Subcutaneous abdominal adipose tissue (tissue), 5 donors: Measurements from ENCODE around the gene BICD2.

Source experiments
- H3K27ac ChIP-seq: one replicate; pipeline ENCODE4 v1.7.0; 2013; ENCODE audit warnings: low read depth, mild to moderate bottlenecking, inconsistent platforms, low read length, moderate library complexity
- H3K27me3 ChIP-seq, 5 donors: one replicate each; pipeline ENCODE4 v1.7.0; 2013; ENCODE audit warnings: low read length in 5 of 5, inconsistent platforms in 1 of 5; ENCODE audit not compliant: control insufficient read depth in 5 of 5, insufficient read depth in 4 of 5
- H3K36me3 ChIP-seq, 5 donors: one replicate each; pipeline ENCODE4 v1.7.0; 2013; ENCODE audit warnings: low read length in 5 of 5; ENCODE audit not compliant: control insufficient read depth in 5 of 5, insufficient read depth in 5 of 5
- H3K4me1 ChIP-seq, 5 donors: one replicate each; pipeline ENCODE4 v1.7.0; 2013; ENCODE audit warnings: low read length in 5 of 5, mild to moderate bottlenecking in 3 of 5, moderate library complexity in 1 of 5; ENCODE audit not compliant: control insufficient read depth in 5 of 5, insufficient read depth in 5 of 5
- H3K4me3 ChIP-seq, 5 donors: one replicate each; pipeline ENCODE4 v1.7.0; 2013; ENCODE audit warnings: low read length in 5 of 5, low read depth in 1 of 5
- H3K9ac ChIP-seq, 5 donors: one replicate each; pipeline ENCODE4 v1.7.0; 2013; ENCODE audit warnings: low read length in 5 of 5, mild to moderate bottlenecking in 4 of 5, moderate library complexity in 3 of 5
- H3K9me3 ChIP-seq, 5 donors: one replicate each; pipeline ENCODE4 v1.7.0; 2013; ENCODE audit warnings: low read length in 5 of 5; ENCODE audit not compliant: control insufficient read depth in 5 of 5
- donor health status: healthy.
- donor health status: healthy.
- donor health status: healthy.
- donor health status: healthy.
- donor health status: healthy.

BICD2 gene

GRCh38 chr9:92709240-92709639 is 55.4 kb downstream of the BICD2 start:
- Histone ChIP-seq H3K27me3 (no peaks in the 10 kb centered on the region), H3K27ac (no peak overlapping the region), H3K36me3 (peaks cover 8 to 48% (median 44%) of the 10 kb centered on the region in 5 donors), H3K9me3 (no peaks in the 10 kb centered on the region), H3K4me1 (peaks cover 0 to 10% (median 0%) of the 10 kb centered on the region in 5 donors), H3K4me3 (no peak overlapping the region), H3K9ac (no peak overlapping the region)

DNA sequence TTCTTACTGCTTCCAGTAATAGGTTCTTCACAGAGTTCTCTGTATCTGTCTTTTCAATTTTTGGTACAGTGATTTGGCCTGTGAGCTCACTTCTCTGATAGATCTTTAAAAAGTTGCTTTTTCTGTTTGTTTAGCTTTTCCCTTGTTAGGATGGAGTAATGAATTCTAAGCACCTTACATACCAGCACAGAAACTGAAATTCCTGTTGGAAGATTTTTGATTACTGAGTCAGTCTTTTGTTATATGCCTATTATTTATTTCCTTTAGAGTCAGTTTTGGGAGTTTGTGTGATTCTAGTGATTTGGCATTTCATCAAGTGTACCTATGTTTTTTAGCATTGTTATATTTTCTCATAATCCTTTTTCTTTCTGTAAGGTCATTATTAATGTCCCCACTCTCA is 57.1 kb downstream of the BICD2 start:
- peaks cover 8 to 32% (median 27%) of the 10 kb centered on the region in 5 donors for H3K36me3 ChIP-seq
- no peaks in the 10 kb centered on the region for H3K27me3 ChIP-seq
- H3K9me3 ChIP-seq: no peaks in the 10 kb centered on the region
- no peak overlapping the region for H3K9ac ChIP-seq
- H3K4me1 ChIP-seq: peaks cover 0 to 10% (median 0%) of the 10 kb centered on the region in 5 donors
- H3K27ac ChIP-seq: no peak overlapping the region
- no peak overlapping the region for H3K4me3 ChIP-seq

DNA sequence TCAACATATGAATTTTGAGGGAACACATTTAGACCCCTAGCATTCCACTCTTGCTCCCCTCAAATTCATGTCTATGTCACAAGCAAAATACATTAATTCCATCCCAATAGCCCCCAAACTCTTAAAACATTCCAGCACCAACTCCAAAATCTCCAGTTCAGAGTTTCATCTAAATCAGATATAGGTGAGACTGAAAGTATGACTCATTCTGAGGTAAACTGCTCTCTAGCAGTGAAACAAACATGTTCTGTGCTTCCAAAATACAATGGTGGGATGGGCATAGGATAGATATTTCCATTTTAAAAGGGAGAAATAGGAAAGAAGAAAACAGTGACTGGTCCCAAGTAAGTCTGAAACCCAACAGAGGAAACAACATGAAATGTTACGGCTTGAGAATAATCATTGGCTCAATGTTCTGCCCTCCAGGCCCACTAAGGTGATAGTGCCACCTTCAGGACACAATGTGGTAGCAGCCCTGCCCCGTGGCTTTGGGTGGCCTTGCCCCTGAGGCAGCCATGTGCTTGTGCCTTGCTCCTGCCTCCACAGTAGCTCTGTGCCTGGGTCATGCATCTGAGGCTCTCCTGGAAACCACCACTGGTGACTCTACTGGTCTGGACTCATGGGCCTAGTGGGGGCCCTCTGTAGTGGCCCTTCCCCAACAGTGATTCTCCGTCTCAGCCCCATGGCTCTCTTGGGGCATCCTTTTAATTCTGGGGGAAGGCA is 58.3 kb downstream of the BICD2 start:
- peak overlapping the region in 2 of 5 donors; percentile 8 to 35 for H3K9ac ChIP-seq
- H3K36me3 ChIP-seq: peaks cover 8 to 25% (median 23%) of the 10 kb centered on the region in 5 donors
- H3K4me1 ChIP-seq: peaks cover 0 to 5% (median 0%) of the 10 kb centered on the region in 5 donors

DNA sequence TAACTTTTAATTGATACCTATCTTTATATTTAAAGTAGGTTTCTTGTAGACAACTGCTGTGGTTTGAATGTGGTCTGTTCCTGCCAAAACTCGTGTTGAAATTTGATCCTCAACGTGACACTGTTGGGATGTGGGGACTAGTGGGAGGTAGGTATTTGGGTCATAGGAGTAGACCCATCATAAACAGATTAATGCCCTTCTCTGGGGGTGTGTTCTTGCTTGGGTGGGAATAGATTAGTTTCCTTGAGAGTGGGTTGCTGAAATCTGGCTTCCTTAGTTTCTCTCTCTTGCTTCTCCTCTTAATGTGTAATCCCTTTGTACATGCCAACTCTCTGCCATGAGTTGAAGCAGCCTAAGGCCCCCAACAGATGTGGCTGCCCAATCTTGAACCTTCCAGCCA is 60.1 kb downstream of the BICD2 start:
- H3K4me1 ChIP-seq: no peaks in the 10 kb centered on the region
- no peak overlapping the region for H3K4me3 ChIP-seq
- no peak overlapping the region for H3K27ac ChIP-seq
- no peak overlapping the region for H3K9ac ChIP-seq
- H3K27me3 ChIP-seq: no peaks in the 10 kb centered on the region
- H3K9me3 ChIP-seq: no peaks in the 10 kb centered on the region
- H3K36me3 ChIP-seq: peaks cover 3 to 8% (median 7%) of the 10 kb centered on the region in 5 donors

More for the DNA sequence above, 58.3 kb downstream of the BICD2 start:
- Histone ChIP-seq H3K9me3 (no peaks in the 10 kb centered on the region), H3K27me3 (no peaks in the 10 kb centered on the region), H3K27ac (no peak overlapping the region), H3K4me3 (no peak overlapping the region)

GRCh38 chr9:92696619-92697018 is 68.0 kb downstream of the BICD2 start:
- no peak overlapping the region for H3K4me3 ChIP-seq
- no peak overlapping the region for H3K9ac ChIP-seq
- H3K9me3 ChIP-seq: peaks cover 0 to 14% (median 5%) of the 10 kb centered on the region in 5 donors
- no peaks in the 10 kb centered on the region for H3K36me3 ChIP-seq
- H3K4me1 ChIP-seq: no peaks in the 10 kb centered on the region
- no peak overlapping the region for H3K27ac ChIP-seq
- H3K27me3 ChIP-seq: no peaks in the 10 kb centered on the region

- Histone ChIP-seq H3K27me3 (peaks cover 0 to 4% (median 0%) of the 10 kb centered on the region in 5 donors), H3K27ac (no peak overlapping the region), H3K4me3 (no peak overlapping the region), H3K9me3 (peaks cover 0 to 19% (median 13%) of the 10 kb centered on the region in 5 donors), H3K4me1 (no peaks in the 10 kb centered on the region), H3K36me3 (no peaks in the 10 kb centered on the region), H3K9ac (no peak overlapping the region)
Measured at GRCh38 chr9:92686954-92687353, 77.7 kb downstream of the BICD2 start.

GRCh38 chr9:92685022-92685421 is 79.6 kb downstream of the BICD2 start:
- H3K27me3 ChIP-seq: peaks cover 0 to 9% (median 0%) of the 10 kb centered on the region in 5 donors
- no peak overlapping the region for H3K27ac ChIP-seq
- H3K9me3 ChIP-seq: peaks cover 0 to 4% (median 0%) of the 10 kb centered on the region in 5 donors
- H3K4me3 ChIP-seq: no peak overlapping the region
- no peak overlapping the region for H3K9ac ChIP-seq
- H3K4me1 ChIP-seq: no peaks in the 10 kb centered on the region
- H3K36me3 ChIP-seq: no peaks in the 10 kb centered on the region

- Histone ChIP-seq H3K27ac (no peak overlapping the region), H3K4me3 (no peak overlapping the region), H3K9me3 (no peaks in the 10 kb centered on the region), H3K27me3 (peaks cover 0 to 8% (median 0%) of the 10 kb centered on the region in 5 donors), H3K4me1 (no peaks in the 10 kb centered on the region), H3K36me3 (no peaks in the 10 kb centered on the region), H3K9ac (no peak overlapping the region)
Measured at GRCh38 chr9:92682269-92682668, 82.4 kb downstream of the BICD2 start.

DNA sequence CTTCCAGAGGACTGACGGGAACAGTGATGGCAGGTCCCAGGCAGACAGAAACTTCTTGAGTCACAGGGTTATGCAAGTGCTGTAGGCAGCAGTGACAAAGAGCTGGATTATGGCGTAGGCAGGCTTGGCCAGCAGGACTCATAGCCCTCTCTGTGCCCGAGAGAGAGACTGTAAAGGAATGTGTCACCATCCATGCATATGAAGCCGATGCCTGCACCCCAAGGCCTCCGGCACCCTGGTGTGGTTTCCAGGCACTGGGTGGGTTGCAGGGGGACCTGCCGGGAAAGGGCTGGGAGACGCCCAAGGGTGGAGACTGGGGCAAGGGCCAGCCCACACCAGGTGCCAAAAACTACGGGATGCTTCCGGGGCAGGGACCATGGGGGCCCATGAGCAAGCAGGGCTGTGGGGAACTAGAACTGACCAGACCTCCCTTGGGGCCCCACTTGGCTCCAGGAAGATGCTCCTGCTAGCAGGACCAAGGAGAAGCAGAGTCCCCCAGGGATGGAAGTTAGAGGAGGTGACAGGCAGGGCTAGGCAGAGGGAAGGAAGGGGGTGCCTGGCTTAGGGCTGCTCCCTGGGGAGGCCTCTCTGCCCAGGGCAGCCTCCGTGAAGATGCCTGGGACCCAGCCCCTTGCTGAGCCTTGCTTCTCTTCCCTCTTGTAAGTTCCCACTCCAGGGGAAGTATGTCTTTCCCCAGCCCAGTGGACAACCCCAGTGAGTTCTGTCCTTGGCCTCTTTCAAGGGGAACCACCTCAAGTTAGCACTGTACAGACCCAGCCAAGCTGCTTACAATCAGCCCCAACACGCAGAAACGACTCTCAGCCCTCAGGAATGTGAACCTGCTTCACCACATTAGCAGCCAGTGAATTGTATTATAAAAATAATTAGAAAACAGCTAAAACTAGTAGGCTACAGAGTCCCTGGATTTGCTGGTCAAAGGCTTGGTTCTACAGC is 84.2 kb downstream of the BICD2 start:
- Histone ChIP-seq H3K27ac (no peak overlapping the region), H3K27me3 (peaks cover 0 to 8% (median 0%) of the 10 kb centered on the region in 5 donors), H3K9ac (no peak overlapping the region), H3K9me3 (no peaks in the 10 kb centered on the region), H3K4me1 (no peaks in the 10 kb centered on the region), H3K4me3 (no peak overlapping the region), H3K36me3 (no peaks in the 10 kb centered on the region)
